HUES64 (cell line): ENCODE measurements around the gene ATF7.

Experiments used
- H3K27ac ChIP-seq: 2 replicates; pipeline ENCODE4 v1.7.0; 2013; ENCODE audit warnings: low read depth, low read length, inconsistent platforms
- H3K27me3 ChIP-seq: 2 replicates; pipeline ENCODE4 v1.6.1; 2013; ENCODE audit warnings: mild to moderate bottlenecking, low read length; ENCODE audit not compliant: insufficient read depth
- H3K36me3 ChIP-seq: 2 replicates; pipeline ENCODE4 v1.6.1; 2013; ENCODE audit warnings: mild to moderate bottlenecking, low read length; ENCODE audit not compliant: insufficient read depth
- H3K4me1 ChIP-seq: 2 replicates; pipeline ENCODE4 v1.6.1; 2013; ENCODE audit warnings: mild to moderate bottlenecking, low read length, moderate library complexity; ENCODE audit not compliant: insufficient read depth
- H3K4me3 ChIP-seq: 2 replicates; pipeline ENCODE4 v1.5.1; 2013; ENCODE audit warnings: mild to moderate bottlenecking, low read length, moderate library complexity
- H3K9ac ChIP-seq: 2 replicates; pipeline ENCODE4 v1.6.1; 2013; ENCODE audit warnings: mild to moderate bottlenecking, low read depth, low read length
- H3K9me3 ChIP-seq: 2 replicates; pipeline ENCODE4 v1.6.1; 2013; ENCODE audit warnings: low read depth, low read length; ENCODE audit not compliant: insufficient read depth
- WGBS: fragments of 150-250, 120-280 bp; methylation state at CpG from one replicate; pipeline ENCODE4 v1.1.7; 2013; ENCODE audit warnings: missing lambda C conversion rate; 5-methylcytosine and 5-hydroxymethylcytosine counted together

The ATF7 gene

DNA sequence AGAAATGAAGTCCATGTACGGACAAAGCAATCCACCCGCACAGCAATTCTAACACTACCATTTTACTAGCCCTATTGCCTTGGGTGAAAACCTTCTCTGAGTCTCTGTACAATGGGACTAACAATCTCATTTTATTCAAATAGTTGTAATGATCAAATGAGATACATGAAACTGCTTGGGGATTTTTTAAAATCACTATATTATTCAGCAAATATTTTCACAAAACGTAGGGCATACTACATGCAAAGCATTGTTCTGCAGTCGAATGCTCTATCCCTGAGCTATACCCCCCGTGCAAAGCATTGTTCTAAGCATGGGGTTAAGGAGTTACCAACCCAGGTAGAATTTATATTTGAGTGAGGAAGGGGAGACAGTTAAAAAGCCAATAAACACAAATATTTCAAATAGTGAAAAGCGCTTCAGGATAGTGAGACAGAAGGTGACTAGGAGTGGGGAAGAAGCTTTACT, 554 bp upstream of the ATF7 start:
- H3K27ac ChIP-seq = peak overlapping the region; percentile 98
- peak overlapping the region; percentile 82 for H3K4me3 ChIP-seq
- H3K36me3 ChIP-seq = no peaks in the 10 kb centered on the region
- peaks cover 28% of the 10 kb centered on the region for H3K4me1 ChIP-seq
- WGBS = 50% methylated on average over 6 of the region's 6 CpGs
- peak overlapping the region; percentile 98 for H3K9ac ChIP-seq
- H3K9me3 ChIP-seq = no peaks in the 10 kb centered on the region
- no peaks in the 10 kb centered on the region for H3K27me3 ChIP-seq

DNA sequence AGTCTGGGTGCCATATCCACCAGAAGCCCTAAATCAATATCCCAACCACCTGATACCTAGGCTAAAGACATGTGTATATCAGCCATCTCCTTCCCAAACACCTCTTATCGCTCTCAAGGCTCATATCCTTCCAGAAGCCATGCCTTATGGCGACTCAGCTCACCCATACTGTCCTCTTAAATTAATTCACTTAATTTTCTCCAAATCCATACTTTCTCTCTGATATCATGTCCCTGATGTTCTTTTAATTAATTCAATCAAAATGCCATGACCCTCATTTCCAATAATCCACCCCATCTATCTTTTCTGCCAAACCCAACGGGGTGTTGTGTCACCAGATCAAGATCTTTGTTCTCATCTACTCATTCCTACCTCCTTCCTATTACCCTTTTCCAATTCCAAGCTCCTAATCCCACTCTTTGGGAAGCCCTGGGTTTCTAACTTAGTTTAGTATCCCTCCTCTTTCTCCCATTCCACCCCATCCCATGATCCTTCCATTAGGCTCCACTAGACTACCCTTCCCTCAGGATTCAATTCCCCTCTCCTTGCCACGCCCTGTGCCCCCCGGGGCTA, 723 bp downstream of the ATF7 start:
- Histone ChIP-seq H3K27ac (no peak overlapping the region), H3K9ac (peak overlapping the region; percentile 56), H3K4me3 (peak overlapping the region; percentile 82), H3K4me1 (peaks cover 28% of the 10 kb centered on the region), H3K27me3 (no peaks in the 10 kb centered on the region), H3K9me3 (no peaks in the 10 kb centered on the region), H3K36me3 (no peaks in the 10 kb centered on the region)
- WGBS = 28% methylated on average over 5 of the region's 5 CpGs

DNA sequence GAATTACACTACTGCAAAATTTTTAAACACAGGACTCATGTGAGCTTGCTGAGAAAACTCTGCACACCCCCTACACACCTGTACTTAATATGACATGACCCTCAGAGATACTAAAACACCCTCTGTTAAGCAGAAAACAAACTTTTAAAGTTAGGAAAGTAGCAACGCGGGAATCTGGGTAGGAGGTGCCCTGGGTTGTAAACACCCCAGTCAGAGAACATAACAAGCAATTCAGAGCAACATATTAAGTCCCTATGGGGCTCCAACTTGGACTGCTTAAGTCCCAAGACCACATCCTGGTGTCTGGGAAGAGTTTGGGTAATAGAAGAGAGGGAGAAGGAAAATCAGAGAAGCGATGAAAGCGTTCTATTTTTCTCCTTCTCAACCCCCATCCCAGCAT, 1.2 kb downstream of the ATF7 start:
- no peaks in the 10 kb centered on the region for H3K27me3 ChIP-seq
- no peaks in the 10 kb centered on the region for H3K9me3 ChIP-seq
- peak overlapping the region; percentile 82 for H3K4me3 ChIP-seq
- WGBS = 73% methylated on average over 4 of the region's 4 CpGs
- H3K27ac ChIP-seq = no peak overlapping the region
- H3K9ac ChIP-seq = peak overlapping the region; percentile 56; the same call in 1 of the 2 replicates
- peaks cover 28% of the 10 kb centered on the region for H3K4me1 ChIP-seq
- H3K36me3 ChIP-seq = no peaks in the 10 kb centered on the region

DNA sequence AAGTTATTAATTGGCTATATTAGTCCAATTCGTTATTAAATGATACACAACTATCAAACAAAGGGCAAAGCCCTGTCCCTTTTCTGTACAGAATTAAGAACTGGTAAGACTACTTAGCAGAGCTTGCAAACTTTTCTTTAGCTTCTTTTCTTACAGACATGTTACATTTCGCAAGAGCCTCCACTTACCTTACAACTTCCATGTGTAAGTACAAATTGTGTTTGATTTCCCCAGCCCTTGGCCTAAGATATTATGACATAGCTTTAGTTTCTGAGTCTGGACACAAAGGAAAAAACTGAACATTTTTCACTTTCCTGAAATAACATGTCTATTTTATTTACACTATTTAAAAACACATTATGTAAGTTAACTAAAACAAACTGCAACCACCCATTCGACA, 1.7 kb downstream of the ATF7 start:
- no peak overlapping the region for H3K9ac ChIP-seq
- H3K4me3 ChIP-seq = peak overlapping the region; percentile 82; the same call in 1 of the 2 replicates
- H3K27me3 ChIP-seq = no peaks in the 10 kb centered on the region
- peaks cover 28% of the 10 kb centered on the region for H3K4me1 ChIP-seq
- WGBS = 91% methylated on average over 3 of the region's 3 CpGs
- H3K9me3 ChIP-seq = no peaks in the 10 kb centered on the region
- no peaks in the 10 kb centered on the region for H3K36me3 ChIP-seq
- no peak overlapping the region for H3K27ac ChIP-seq

DNA sequence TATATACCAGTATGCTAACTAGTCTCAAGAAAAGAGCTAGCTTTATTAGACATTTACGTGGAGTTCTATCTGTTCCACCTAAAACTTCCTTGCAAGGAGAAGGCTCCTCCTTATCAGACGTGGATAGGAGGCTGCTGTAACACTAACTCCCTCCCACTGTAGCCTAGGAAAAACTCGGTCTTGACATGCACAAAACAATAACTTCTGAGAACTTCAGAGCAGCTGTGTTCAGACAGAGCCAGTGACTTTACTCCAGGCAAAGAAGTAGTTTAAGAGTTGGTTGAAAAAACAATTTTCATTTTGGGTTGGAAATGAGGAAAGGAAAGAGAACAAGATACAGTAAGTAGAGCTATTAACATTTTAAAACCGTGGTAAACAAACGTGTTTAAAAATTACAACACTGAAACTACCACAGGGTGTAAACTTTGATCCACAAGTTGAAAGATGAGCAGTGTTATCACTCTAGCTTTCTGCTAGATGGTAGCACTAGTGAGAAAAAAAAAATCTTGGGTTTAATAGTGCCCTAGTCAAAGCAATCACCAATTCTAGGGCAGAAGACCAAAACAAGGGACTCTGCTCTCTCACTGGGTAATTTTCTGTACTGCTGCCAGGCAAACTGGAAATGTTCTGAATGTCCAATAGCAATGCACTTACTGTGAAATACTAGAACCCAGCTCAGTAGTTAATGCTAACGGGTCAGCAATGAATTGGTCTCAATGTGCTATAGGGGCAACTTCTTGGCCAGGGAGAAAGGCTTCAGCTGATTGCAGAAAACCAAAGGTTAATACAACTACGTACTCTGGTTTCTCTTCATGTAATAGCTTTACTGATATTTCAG, 2.4 kb downstream of the ATF7 start:
- H3K4me1 ChIP-seq = peaks cover 28% of the 10 kb centered on the region
- H3K27ac ChIP-seq = no peak overlapping the region
- no peaks in the 10 kb centered on the region for H3K36me3 ChIP-seq
- H3K4me3 ChIP-seq = peak overlapping the region; percentile 82; the same call in 1 of the 2 replicates
- WGBS = 76% methylated on average over 5 of the region's 7 CpGs
- no peaks in the 10 kb centered on the region for H3K9me3 ChIP-seq
- H3K27me3 ChIP-seq = no peaks in the 10 kb centered on the region
- no peak overlapping the region for H3K9ac ChIP-seq

DNA sequence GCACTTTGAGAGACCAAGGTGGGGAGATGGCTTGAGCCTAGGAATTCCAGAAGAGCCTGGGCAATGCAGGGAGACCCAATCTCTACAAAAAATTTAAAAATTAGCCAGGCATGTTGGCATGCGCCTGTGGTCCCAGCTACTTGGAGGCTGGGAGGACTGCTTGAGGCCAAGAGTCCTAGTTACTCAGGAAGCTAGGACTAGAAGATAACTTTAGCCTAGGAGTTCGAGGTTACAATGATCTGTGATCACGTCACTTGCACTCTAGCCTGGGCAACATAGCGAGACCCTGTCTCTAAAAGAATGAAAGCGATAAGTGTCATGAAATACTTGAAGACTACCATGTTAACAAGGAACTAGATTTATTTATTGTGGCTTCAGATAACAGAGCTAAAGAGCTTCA, 3.5 kb downstream of the ATF7 start:
- Histone ChIP-seq H3K27ac (no peak overlapping the region), H3K36me3 (no peaks in the 10 kb centered on the region)
- 93% methylated on average over 5 of the region's 5 CpGs for WGBS

DNA sequence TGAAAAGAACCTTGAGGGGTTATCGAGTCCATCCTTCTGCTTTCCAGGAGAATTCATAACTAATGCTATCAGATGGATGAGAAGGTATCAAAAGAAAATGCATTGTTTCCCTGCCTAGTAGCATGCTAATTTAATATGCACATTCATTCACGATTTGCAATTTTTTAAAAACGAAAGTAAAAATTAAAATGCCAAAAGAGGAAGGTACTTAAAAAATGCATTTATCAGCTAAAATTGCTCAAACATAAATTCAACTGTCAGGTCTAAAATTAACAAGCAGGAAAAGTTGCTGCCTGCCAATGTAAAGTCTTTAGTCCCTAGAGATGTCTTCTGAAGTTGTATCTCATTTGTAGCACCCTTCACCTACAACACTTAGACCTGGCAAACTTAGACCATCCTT, 7.9 kb downstream of the ATF7 start:
- Histone ChIP-seq H3K27me3 (no peaks in the 10 kb centered on the region), H3K4me3 (no peak overlapping the region), H3K9me3 (no peaks in the 10 kb centered on the region), H3K4me1 (0 out of 2 replicates have a peak, but pooled peaks cover 4% of the 10 kb centered on the region), H3K9ac (no peak overlapping the region), H3K27ac (no peak overlapping the region), H3K36me3 (no peaks in the 10 kb centered on the region; the same call in 1 of the 2 replicates)
- 96% methylated on average over 3 of the region's 3 CpGs for WGBS

More for the DNA sequence above, 3.5 kb downstream of the ATF7 start:
- Histone ChIP-seq H3K27me3 (no peaks in the 10 kb centered on the region), H3K9ac (no peak overlapping the region), H3K4me1 (peaks cover 28% of the 10 kb centered on the region), H3K9me3 (no peaks in the 10 kb centered on the region), H3K4me3 (no peak overlapping the region)

DNA sequence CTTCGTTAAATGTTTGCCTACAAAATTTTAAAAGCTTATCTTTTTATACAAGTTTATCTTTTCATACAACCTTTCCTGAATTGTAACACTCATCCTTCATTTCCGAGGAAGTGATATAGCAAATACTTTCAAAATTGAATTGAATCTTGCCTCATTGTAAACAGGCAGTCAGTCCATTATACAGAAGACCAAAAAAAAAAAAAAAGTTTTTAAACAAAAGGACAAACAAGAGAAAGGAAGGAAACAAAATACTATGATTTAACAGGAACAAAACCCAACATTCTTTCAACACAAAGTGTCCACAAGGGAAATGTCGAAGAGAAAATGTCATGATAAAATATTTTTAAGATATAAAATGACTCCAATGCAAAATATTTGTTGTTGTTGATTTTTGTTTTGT, 8.5 kb downstream of the ATF7 start:
- no peaks in the 10 kb centered on the region for H3K27me3 ChIP-seq
- no peak overlapping the region for H3K9ac ChIP-seq
- H3K9me3 ChIP-seq = no peaks in the 10 kb centered on the region
- H3K4me3 ChIP-seq = no peak overlapping the region
- H3K27ac ChIP-seq = no peak overlapping the region
- H3K36me3 ChIP-seq = no peaks in the 10 kb centered on the region; the same call in 1 of the 2 replicates
- WGBS = 100% methylated on average over 2 of the region's 3 CpGs
- 0 out of 2 replicates have a peak, but pooled peaks cover 4% of the 10 kb centered on the region for H3K4me1 ChIP-seq

DNA sequence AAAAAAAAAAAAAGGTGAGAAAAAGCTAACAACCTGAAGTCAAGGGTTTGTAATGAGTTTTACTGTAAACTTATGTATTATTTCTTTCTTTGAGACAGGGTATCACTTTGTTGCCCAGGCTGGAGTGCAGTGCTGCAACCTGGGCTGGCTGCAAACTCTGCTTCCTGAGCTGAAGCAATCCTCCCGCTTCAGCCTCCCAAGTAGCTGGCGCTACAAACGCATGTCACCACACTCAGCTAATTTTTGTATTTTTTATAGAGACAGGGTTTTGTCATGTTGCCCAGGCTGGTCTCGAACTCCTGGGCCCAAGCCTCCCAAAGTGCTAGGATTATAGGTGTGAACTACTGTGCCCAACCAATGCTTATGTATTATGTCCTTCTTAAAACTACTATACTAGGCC, 9.2 kb downstream of the ATF7 start:
- WGBS = 95% methylated on average over 4 of the region's 4 CpGs
- H3K36me3 ChIP-seq = no peaks in the 10 kb centered on the region; the same call in 1 of the 2 replicates
- no peak overlapping the region for H3K4me3 ChIP-seq
- no peaks in the 10 kb centered on the region for H3K9me3 ChIP-seq
- H3K9ac ChIP-seq = no peak overlapping the region
- H3K27me3 ChIP-seq = no peaks in the 10 kb centered on the region
- no peak overlapping the region for H3K27ac ChIP-seq
- 0 out of 2 replicates have a peak, but pooled peaks cover 4% of the 10 kb centered on the region for H3K4me1 ChIP-seq

DNA sequence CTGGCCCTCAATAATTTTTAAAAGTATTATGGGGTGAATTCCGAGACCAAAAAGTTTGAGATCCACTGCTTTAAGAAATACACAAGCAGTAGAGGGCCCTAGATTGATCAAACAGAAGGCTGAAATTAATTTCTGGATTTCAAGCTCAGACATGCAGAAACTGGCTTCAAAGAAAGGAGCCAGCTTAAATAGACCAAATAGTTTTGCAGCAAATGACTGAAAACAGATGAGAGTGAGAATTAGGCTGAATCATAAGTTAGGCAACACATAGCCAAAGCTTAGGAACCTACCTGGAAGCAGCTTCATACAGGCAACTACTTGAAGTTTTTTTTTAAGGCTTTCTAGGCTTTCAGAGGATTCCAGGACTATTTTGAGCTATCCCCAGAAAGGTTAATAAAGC, 12.4 kb downstream of the ATF7 start:
- H3K4me1 ChIP-seq = 0 out of 2 replicates have a peak, but pooled peaks cover 4% of the 10 kb centered on the region
- no peak overlapping the region for H3K4me3 ChIP-seq
- H3K36me3 ChIP-seq = no peaks in the 10 kb centered on the region; the same call in 1 of the 2 replicates
- no peak overlapping the region for H3K9ac ChIP-seq
- no peaks in the 10 kb centered on the region for H3K27me3 ChIP-seq
- no peak overlapping the region for H3K27ac ChIP-seq
- no peaks in the 10 kb centered on the region for H3K9me3 ChIP-seq
- 95% methylated on average over 1 of the region's 1 CpG for WGBS

DNA sequence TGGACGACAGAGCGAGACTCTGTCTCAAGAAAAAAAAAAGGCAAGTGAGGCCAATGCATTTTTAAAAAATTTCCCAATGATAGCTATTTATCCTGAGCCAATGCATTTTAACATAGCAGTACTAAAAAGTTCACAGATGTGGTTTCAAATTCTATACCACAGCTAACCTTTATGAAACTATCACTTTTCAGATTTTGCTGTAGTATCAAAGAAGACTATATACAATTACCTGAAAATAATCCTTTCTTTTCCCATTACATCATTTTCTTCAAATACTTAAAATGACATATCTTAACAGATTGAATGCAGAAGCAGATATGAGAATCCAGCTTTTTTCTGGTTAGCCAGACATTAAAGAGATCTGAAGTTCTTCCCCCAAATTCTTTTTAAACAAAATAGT, 13.2 kb downstream of the ATF7 start:
- H3K9me3 ChIP-seq = no peaks in the 10 kb centered on the region
- no peak overlapping the region for H3K9ac ChIP-seq
- no peak overlapping the region for H3K27ac ChIP-seq
- H3K4me1 ChIP-seq = 0 out of 2 replicates have a peak, but pooled peaks cover 4% of the 10 kb centered on the region
- H3K36me3 ChIP-seq = no peaks in the 10 kb centered on the region; the same call in 1 of the 2 replicates
- WGBS = 95% methylated on average over 2 of the region's 2 CpGs
- H3K27me3 ChIP-seq = no peaks in the 10 kb centered on the region
- no peak overlapping the region for H3K4me3 ChIP-seq
